DMS153 treated with DMSO at 0.1 percent for 48 hours (cell line): ENCODE results near the gene ADAM8.
"Not testable (repeated sequence)": the region's sequence is repeated elsewhere in the genome, so short reads cannot be mapped to it uniquely, and the experiment has no call there.

Source experiments
- DNase-seq: peaks from one replicate; lab custom pipeline; 2025; ENCODE audit not compliant: unreplicated experiment; lab: John Stamatoyannopoulos, UW

Gene ADAM8

GRCh38 chr10:133276435-133277201 is at the start of gene ADAM8:
Gene ADAM8 (minus strand): TSS chr10:133276868. CDS start chr10:133276817, 51 bp downstream.
- peak; percentile 21 for DNase-seq

GRCh38 chr10:133326223-133326551 is 49.5 kb upstream of the ADAM8 start:
- DNase-seq = no peak

- no peak for DNase-seq
Observed at GRCh38 chr10:133325440-133326222, 49.0 kb upstream of the ADAM8 start.

GRCh38 chr10:133324857-133325260 is 48.2 kb upstream of the ADAM8 start:
- DNase-seq = no peak

GRCh38 chr10:133324198-133324792 is 47.6 kb upstream of the ADAM8 start:
- peak; percentile 67 for DNase-seq

- DNase-seq = not testable (repeated sequence)
Observed at GRCh38 chr10:133322064-133322709, 45.5 kb upstream of the ADAM8 start.

- DNase-seq = not testable (repeated sequence)
Observed at GRCh38 chr10:133320852-133321422, 44.3 kb upstream of the ADAM8 start.

- DNase-seq = peak; percentile 51
Observed at GRCh38 chr10:133318494-133319127, 41.9 kb upstream of the ADAM8 start.

- no peak for DNase-seq
Observed at GRCh38 chr10:133316732-133317131, 40.1 kb upstream of the ADAM8 start.

- no peak for DNase-seq
Observed at GRCh38 chr10:133316266-133316665, 39.6 kb upstream of the ADAM8 start.

GRCh38 chr10:133315847-133316246 is 39.2 kb upstream of the ADAM8 start:
- no peak for DNase-seq

GRCh38 chr10:133314911-133315310 is 38.2 kb upstream of the ADAM8 start:
- no peak for DNase-seq

- DNase-seq = no peak
Observed at GRCh38 chr10:133313192-133313591, 36.5 kb upstream of the ADAM8 start.

GRCh38 chr10:133312769-133313145 is 36.1 kb upstream of the ADAM8 start:
- no peak for DNase-seq

- DNase-seq = no peak
Observed at GRCh38 chr10:133312016-133312768, 35.5 kb upstream of the ADAM8 start.

GRCh38 chr10:133311570-133311969 is 34.9 kb upstream of the ADAM8 start:
- DNase-seq = no peak

GRCh38 chr10:133310789-133311188 is 34.1 kb upstream of the ADAM8 start:
- DNase-seq = no peak

- DNase-seq = no peak
Observed at GRCh38 chr10:133310399-133310755, 33.7 kb upstream of the ADAM8 start.

- DNase-seq = peak; percentile 38
Observed at GRCh38 chr10:133309720-133310398, 33.2 kb upstream of the ADAM8 start.
